Esophagus muscularis mucosa (tissue), 3 donors: Measurements from ENCODE around the gene AQP6.

Experiments
- POLR2A ChIP-seq: fragments of 450-650 bp; IDR thresholded peaks from one replicate; pipeline ENCODE4 v1.6.1; 2017; ENCODE audit warnings: antibody characterized with exemption, moderate library complexity, mild to moderate bottlenecking, low read depth
- TF ChIP-seq, protein P1 (sequence below), 3 experiments: fragments of 200-600 bp in 2 of 3; fragments of 450-650 bp in 1 of 3; sonication (generic) in 2 of 3; IDR thresholded peaks; one replicate each; pipeline ENCODE4 v1.5.1; 2017 to 2019; ENCODE audit warnings: antibody characterized with exemption in 3 of 3, mild to moderate bottlenecking in 2 of 3, moderate library complexity in 1 of 3

- TF ChIP-seq, protein P1, sequence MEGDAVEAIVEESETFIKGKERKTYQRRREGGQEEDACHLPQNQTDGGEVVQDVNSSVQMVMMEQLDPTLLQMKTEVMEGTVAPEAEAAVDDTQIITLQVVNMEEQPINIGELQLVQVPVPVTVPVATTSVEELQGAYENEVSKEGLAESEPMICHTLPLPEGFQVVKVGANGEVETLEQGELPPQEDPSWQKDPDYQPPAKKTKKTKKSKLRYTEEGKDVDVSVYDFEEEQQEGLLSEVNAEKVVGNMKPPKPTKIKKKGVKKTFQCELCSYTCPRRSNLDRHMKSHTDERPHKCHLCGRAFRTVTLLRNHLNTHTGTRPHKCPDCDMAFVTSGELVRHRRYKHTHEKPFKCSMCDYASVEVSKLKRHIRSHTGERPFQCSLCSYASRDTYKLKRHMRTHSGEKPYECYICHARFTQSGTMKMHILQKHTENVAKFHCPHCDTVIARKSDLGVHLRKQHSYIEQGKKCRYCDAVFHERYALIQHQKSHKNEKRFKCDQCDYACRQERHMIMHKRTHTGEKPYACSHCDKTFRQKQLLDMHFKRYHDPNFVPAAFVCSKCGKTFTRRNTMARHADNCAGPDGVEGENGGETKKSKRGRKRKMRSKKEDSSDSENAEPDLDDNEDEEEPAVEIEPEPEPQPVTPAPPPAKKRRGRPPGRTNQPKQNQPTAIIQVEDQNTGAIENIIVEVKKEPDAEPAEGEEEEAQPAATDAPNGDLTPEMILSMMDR (IDR thresholded peaks at IDR 0.05), result no peak
- no peak for TF ChIP-seq POLR2A
These were observed 3.7 kb upstream of the AQP6 start for GRCh38 chr12:49969027-49969426.
